ENCODE data around the gene MDM4. TPM values are rescaled to one million over a fixed set of nuclear protein-coding genes. Genes with fewer than 3 reads are reported as not detected.

The MDM4 gene
- total RNA-seq, 1 donor from 2014 or later, result 41.1 TPM

- no peak for DNase-seq (ENCODE audit: low read depth)
- H3K4me3 ChIP-seq (ENCODE audit: insufficient read depth, low read depth, low read length), result no peak overlapping the region
- TF ChIP-seq EZH2 (IDR thresholded peaks at IDR 0.05; ENCODE audit: insufficient read depth, low read length) (no peak), CTCF (IDR thresholded peaks at IDR 0.05; ENCODE audit: insufficient read depth, low read depth, low read length) (no peak)
- H3K36me3 ChIP-seq (ENCODE audit: insufficient read depth, low read length), result no peaks in the 10 kb centered on the region
- no peak overlapping the region for H3K27ac ChIP-seq (ENCODE audit: low read depth, low read length)
- H3K4me2 ChIP-seq (ENCODE audit: low read length), result no peak overlapping the region
- H3K27ac Mint-ChIP-seq (ENCODE audit: unreplicated experiment), result no peak overlapping the region
- H3K9me3 ChIP-seq (ENCODE audit: insufficient read depth, low read depth, low read length), result no peaks in the 10 kb centered on the region
- H3K27me3 ChIP-seq (ENCODE audit: insufficient read depth, low read length), result peaks cover 16% of the 10 kb centered on the region
- no peak overlapping the region for H3K9ac ChIP-seq (ENCODE audit: low read length)
- H3K4me3 Mint-ChIP-seq (ENCODE audit: unreplicated experiment), result no peak overlapping the region
- H3K36me3 Mint-ChIP-seq (ENCODE audit: low read depth, unreplicated experiment), result peaks cover 3% of the 10 kb centered on the region
- peaks cover 1% of the 10 kb centered on the region for H3K9me3 Mint-ChIP-seq (ENCODE audit: unreplicated experiment)
- H4K20me1 ChIP-seq (ENCODE audit: insufficient read depth, low read length), result peaks cover 13% of the 10 kb centered on the region
- no peaks in the 10 kb centered on the region for H3K4me1 ChIP-seq (ENCODE audit: insufficient read depth, low read length)
- H3K4me1 Mint-ChIP-seq (ENCODE audit: low read depth, unreplicated experiment), result peaks cover 7% of the 10 kb centered on the region
- H2AFZ ChIP-seq (ENCODE audit: low read depth, low read length), result no peak overlapping the region
- peaks cover 3% of the 10 kb centered on the region for H3K79me2 ChIP-seq (ENCODE audit: insufficient read depth, low read length)
- no peak for FAIRE-seq
- H3K27me3 Mint-ChIP-seq (ENCODE audit: low read depth, unreplicated experiment), result peaks cover 5% of the 10 kb centered on the region
Observed at GRCh38 chr1:204487256-204487615, 29.0 kb upstream of the MDM4 start.

- H3K4me2 ChIP-seq (ENCODE audit: low read length), result no peak overlapping the region
- no peak for FAIRE-seq
- no peaks in the 10 kb centered on the region for H3K36me3 Mint-ChIP-seq (ENCODE audit: low read depth, unreplicated experiment)
Observed at GRCh38 chr1:204491655-204492054, 24.6 kb upstream of the MDM4 start.

More at GRCh38 chr1:204491655-204492054, 24.6 kb upstream of the MDM4 start:
- no peak overlapping the region for H2AFZ ChIP-seq (ENCODE audit: low read depth, low read length)
- no peak overlapping the region for H3K9ac ChIP-seq (ENCODE audit: low read length)
- H3K4me1 Mint-ChIP-seq (ENCODE audit: low read depth, unreplicated experiment), result peaks cover 15% of the 10 kb centered on the region
- no peaks in the 10 kb centered on the region for H3K9me3 Mint-ChIP-seq (ENCODE audit: unreplicated experiment)
- peaks cover 22% of the 10 kb centered on the region for H4K20me1 ChIP-seq (ENCODE audit: insufficient read depth, low read length)
- H3K4me1 ChIP-seq (ENCODE audit: insufficient read depth, low read length), result peaks cover 16% of the 10 kb centered on the region
- no peak overlapping the region for H3K27ac Mint-ChIP-seq (ENCODE audit: unreplicated experiment)
- H3K36me3 ChIP-seq (ENCODE audit: insufficient read depth, low read length), result no peaks in the 10 kb centered on the region
- peaks cover 4% of the 10 kb centered on the region for H3K27me3 Mint-ChIP-seq (ENCODE audit: low read depth, unreplicated experiment)
- H3K4me3 Mint-ChIP-seq (ENCODE audit: unreplicated experiment), result peak overlapping the region; percentile 95
- no peak overlapping the region for H3K4me3 ChIP-seq (ENCODE audit: insufficient read depth, low read depth, low read length)
- peaks cover 30% of the 10 kb centered on the region for H3K27me3 ChIP-seq (ENCODE audit: insufficient read depth, low read length)
- DNase-seq (ENCODE audit: low read depth), result no peak
- H3K79me2 ChIP-seq (ENCODE audit: insufficient read depth, low read length), result peaks cover 3% of the 10 kb centered on the region
- H3K9me3 ChIP-seq (ENCODE audit: insufficient read depth, low read depth, low read length), result no peaks in the 10 kb centered on the region
- TF ChIP-seq CTCF (IDR thresholded peaks at IDR 0.05; ENCODE audit: insufficient read depth, low read depth, low read length) (no peak), EZH2 (IDR thresholded peaks at IDR 0.05; ENCODE audit: insufficient read depth, low read length) (no peak)
- H3K27ac ChIP-seq (ENCODE audit: low read depth, low read length), result no peak overlapping the region
